HG02981 (cell line): ENCODE data around the gene MLH1.
A peak's percentile ranks its signal among the peaks of the same experiment; 100 is the strongest.
"Not testable (repeated sequence)": the region's sequence is repeated elsewhere in the genome, so short reads cannot be mapped to it uniquely, and the experiment has no call there.

Experiments used
- ATAC-seq: cut with Tn5 transposase; IDR thresholded peaks from one replicate; pipeline ENCODE4 v1.9.1; 2021; ENCODE audit warnings: mild to moderate bottlenecking, moderate library complexity; ENCODE audit not compliant: unreplicated experiment

Gene MLH1

DNA sequence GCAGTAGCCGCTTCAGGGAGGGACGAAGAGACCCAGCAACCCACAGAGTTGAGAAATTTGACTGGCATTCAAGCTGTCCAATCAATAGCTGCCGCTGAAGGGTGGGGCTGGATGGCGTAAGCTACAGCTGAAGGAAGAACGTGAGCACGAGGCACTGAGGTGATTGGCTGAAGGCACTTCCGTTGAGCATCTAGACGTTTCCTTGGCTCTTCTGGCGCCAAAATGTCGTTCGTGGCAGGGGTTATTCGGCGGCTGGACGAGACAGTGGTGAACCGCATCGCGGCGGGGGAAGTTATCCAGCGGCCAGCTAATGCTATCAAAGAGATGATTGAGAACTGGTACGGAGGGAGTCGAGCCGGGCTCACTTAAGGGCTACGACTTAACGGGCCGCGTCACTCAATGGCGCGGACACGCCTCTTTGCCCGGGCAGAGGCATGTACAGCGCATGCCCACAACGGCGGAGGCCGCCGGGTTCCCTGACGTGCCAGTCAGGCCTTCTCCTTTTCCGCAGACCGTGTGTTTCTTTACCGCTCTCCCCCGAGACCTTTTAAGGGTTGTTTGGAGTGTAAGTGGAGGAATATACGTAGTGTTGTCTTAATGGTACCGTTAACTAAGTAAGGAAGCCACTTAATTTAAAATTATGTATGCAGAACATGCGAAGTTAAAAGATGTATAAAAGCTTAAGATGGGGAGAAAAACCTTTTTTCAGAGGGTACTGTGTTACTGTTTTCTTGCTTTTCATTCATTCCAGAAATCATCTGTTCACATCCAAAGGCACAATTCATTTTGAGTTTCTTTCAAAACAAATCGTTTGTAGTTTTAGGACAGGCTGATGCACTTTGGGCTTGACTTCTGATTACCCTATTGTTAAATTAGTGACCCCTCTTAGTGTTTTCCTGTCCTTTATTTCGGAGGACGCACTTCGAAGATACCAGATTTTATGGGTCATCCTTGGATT is at the start of gene MLH1:
Gene MLH1, plus strand, starts transcription at position 193 of the 958 bp plus-strand sequence. Its CDS starts 30 bp downstream, at position 223.
- ATAC-seq, result peak; percentile 88

DNA sequence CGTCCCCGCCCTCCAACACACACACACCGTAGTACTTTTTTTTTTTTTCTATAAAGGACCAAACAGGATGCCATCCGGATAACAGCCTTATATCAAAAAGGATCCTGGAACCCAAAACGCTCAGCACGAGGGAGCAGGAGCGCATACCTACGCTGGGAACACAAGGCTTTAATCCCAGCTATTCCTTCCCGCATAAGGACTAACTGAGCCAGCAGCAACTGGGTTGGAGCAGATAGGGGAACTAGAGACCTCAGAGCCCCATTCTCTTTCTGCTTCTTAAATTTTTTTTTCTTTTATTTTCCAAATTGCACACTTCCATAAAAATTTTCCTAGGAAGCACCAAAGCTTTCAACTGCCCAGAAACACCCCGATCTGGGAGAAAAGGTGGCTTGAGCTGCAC is 49.7 kb upstream of the MLH1 start:
- no peak for ATAC-seq

DNA sequence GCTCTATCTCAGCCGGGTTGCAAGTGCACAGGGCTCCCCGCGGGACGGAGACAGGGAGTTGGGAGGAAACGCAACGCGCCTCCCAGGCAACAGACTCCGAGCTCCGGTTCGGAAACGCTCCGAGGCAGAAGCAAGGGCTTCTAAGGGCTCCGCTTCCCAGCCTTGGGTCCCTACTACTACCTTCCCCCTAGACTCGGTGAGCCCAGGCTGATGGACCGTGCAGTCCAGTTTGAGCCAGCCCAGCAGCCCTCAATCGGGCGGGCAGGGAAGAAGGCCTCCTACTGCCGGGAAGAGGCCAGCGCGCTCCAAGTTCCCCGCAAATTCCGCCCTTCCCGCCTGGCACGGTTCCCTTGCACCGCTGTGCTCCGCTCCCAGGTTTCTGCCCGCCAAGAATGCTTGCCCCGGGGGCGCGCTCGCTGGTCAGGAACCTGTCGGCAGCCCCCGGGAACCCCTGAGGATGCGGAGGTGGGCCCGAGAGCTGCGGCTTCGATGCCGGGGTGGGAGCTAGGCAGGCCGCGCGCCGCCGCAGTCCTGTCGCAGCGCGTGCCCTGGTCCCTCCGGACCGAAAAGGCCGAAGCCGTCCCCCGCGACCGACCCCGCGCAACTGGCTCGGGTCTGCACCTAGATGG is 49.2 kb upstream of the MLH1 start:
- peak; percentile 41 for ATAC-seq

DNA sequence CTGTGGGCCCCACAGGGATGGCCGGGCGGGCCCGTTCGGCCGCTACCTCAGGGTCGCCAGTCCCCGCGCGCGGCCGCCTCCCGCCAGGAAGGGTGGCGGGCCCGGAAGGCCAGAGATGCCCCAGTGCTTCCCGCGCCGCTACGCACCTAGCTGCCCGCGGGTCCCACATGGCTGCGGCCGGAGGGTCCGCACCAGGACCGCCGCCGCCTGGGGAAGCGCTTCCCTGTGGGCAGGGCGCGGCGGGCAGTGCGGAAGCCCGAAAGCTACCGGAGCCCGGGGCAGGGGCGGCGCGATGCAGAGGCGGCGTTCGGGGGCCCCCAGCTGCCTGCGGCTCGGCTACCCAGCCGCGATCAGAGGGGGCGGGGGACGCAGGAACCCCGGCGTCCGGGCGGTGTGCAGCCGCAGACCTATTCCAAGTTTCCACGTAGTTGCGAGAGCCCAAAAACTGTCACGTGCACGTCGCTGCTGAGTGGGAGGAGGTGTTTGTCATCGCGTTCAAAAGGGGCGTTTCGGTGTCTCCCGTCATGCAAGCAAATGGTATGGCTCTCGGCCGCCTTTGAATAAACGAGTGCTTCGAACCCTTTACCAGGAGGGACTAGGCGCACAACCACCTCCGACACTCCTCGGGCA is 48.6 kb upstream of the MLH1 start, which contains the start of gene TRANK1:
Gene TRANK1, minus strand, starts transcription at position 414 of the 630 bp plus-strand sequence. Its CDS starts 245 bp downstream, at position 169.
- ATAC-seq, result peak; percentile 47

DNA sequence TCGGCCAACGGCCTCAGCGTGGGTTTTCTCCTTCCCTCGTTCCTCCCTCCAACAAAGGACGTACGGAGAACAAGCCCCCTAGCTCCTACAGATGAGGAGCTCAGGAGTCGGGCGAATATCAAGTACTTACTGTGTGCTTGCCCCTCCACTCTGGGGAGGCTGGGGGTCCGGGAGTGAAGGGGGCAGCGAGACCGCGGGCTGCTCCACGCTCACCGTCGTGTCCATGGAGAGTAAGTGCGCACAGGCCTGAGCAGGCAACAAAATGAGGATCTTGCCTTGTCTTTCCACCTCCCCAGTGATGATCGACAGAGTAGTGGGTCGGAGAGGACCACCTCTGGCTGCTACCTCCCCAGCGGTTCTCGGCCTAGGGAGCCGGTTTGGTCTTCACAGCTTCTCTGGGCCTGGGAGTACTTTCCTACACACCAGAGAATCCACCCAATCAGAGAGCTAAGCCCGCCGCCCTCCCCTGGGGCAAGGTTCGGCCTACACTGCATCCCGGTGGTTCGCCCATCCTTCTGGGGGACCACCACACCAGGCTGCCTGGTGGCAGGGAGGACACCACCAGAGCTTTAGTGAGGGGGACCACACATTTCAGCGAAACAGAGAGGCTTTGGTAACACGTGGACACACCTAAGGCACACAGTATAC is 47.9 kb upstream of the MLH1 start:
- ATAC-seq, result no peak

DNA sequence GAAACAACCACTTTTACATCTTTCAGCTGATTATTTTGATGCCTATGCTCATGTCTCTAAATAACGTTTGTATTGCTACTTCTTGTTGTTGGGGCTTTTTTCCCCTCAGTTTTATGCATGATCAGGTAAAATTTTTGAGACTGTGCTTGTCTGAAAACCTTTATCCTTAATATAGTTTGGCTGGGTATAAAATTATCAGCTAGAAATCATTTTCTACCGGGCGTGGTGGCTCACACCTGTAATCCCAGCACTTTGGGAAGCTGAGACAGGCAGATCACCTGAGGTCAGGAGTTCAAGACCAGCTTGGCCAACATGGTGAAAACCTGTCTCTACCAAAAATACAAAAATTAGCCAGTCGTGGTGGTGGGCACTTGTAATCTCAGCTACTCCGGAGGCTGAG is 45.5 kb upstream of the MLH1 start:
- ATAC-seq, result not testable (repeated sequence)

DNA sequence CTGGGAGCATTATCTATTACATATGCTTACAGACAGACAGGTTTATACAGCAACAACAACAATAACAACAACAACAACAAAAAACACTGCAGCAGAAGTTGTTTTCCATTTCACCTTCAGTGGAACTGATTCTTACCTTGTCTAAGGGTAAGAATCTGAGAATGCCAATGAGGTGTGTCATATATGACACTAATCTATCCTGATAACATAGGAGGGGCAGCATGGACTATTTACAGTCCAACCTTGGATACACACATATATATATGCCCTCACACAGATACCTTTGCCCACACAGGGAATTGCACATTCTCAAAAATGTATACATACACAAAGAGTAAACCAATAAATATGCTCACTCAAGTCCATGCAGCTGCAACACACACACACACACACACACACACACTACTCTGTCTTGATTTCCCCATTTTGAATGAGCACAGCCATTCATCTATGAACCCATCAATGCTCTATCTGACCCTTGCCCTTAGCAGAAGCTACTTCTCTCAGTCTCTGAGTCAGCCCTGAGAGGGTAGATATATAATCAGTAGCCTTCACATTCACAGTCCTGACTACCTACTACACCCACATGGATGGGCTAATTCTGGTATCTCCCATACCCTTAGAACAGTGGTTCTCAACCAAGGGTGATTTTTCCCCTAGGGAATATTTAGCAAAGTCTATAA is 38.7 kb upstream of the MLH1 start:
- ATAC-seq, result no peak

DNA sequence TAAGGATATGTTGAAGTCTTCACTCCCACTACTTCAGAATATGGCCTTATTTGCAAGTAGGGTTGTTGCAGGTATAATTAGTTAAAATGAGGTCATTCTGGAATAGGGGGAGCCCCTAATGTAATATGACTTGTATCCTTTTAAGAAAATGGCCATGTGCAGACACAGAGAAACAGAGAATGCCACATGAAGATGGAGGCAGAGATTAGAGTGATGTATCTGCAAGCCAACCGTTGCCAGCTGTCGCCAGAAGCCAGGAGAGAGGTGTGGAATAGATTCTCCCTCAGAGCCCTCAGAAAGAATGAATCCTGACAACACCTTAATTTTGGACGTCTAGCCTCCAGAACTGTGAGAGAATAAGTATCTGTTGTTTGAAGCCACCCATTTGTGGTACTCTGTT is 37.2 kb upstream of the MLH1 start:
- no peak for ATAC-seq

DNA sequence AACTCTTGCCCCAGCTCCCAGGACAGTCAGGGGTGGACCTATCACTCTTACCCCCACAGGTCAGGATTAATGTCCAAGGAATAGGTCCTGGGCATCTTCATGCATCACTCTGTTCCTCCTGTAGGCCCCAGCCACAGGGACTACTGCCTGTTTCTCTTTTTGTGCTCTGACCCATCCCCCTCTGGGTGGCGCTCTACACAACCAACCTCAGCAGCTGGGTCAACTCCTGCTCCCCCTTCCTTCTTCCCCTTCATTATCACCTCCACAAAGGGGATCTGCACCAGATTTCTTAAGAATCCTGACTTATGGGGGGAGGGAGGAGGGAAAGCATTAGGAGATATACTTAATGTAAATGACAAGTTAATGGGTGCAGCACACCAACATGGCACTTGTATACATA is 36.3 kb upstream of the MLH1 start:
- no peak for ATAC-seq

DNA sequence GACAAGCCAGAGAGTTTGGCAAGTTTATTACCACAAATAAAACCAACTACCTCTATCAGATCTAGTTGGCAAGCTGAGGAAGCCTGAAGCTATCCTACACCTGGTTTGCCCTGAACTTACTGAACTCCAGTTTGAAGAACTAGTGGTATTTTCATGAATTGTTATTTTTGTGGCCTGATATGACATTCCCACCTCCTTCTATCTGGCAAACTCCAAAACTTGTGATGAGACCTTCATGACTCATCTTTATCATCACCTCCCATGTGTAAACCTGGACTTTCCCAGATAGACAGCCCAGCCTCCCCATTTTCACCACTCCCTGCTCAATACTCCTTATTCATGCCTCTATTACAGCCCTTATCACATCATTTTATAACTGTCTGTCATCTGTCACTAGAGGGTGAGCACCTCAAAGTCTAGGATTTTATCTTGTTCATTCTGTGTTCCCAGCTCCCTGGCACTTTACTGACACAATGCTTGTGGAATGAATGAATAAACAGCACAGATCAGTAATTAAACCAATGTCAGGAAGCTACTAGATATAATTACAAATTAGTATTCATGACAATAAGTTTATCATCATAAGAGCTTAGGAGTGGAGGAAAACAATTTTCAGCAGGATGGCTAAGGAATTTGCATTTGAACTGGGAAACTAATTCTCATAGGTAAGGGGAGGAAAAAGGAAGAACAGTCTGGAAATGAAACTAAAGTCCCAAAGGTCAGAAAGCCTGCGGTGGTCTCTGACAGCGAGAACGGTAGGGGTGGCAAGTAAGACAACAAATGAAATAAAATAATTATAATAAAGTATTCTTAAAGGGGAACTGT is 35.2 kb upstream of the MLH1 start:
- ATAC-seq, result no peak

DNA sequence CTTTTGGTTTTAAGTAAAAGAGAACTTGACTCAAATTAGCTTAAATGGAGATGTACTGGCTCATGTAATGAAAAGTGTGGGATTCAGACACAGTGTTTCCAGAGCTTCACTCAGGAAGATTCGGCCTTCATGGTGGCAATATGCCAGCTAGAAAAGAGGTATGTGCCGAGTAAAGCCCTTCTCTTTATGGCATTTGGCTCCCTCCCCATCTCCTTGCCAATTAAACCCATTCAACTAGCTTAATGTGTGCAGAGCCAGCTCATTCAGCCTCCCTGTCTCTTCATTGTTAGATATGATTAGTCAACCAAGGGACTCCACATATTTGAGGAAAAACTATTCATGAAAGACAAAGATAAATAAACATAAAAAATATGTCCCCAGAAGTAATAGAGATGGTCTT is 33.5 kb upstream of the MLH1 start:
- no peak for ATAC-seq

DNA sequence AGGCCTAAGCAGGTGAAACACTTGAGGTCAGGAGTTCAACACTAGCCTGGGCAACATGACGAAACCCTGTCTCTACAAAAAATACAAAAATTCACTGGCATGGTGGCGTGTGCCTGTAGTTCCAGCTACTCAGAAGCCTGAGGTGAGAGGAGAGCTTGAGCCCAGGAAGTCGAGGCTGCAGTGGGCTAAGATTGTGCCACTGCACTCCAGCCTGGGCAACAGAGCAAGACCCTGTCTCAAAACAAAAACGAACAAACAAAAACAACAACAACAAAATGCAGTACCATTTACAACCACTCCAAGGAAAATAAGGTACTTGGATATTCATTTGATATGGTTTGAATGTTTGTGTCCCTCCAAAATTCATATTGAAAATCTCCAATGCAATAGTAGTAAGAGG is 32.8 kb upstream of the MLH1 start:
- no peak for ATAC-seq

DNA sequence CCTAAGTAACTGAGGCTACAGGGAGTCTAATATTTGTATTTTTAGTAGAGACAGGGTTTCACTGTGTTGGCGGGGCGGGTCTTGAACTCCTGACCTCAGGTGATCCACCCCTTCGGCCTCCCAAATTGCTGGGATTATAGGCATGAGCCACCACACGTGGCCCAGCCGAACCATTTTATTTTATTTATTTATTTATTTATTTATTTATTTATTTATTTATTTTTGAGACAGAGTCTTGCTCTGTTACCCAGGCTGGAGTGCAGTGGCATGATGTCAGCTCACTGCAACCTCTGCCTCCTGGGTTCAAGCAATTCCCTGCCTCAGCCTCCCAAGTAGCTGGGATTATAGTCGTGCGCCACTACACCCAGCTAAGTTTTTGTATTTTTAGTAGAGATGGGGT is 30.3 kb upstream of the MLH1 start:
- ATAC-seq, result not testable (repeated sequence)

DNA sequence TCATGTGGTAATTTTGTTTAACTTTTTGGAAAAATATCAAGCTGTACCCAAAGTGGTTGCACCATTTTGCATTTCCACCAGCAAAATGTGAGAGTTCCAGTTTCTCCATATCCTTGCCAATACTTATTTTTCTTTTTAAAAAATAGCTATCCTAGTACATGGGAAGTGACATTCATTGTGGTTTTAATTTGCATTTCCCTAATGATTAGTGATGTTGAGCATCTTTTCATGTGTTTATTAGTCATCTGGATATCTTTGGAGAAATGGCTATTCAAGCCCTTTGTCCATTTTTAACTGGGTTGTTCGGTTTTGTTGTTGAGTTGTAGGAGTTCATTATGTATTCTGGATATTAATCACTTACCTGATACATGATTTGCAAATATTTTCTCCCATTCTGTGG is 29.0 kb upstream of the MLH1 start:
- ATAC-seq, result no peak

DNA sequence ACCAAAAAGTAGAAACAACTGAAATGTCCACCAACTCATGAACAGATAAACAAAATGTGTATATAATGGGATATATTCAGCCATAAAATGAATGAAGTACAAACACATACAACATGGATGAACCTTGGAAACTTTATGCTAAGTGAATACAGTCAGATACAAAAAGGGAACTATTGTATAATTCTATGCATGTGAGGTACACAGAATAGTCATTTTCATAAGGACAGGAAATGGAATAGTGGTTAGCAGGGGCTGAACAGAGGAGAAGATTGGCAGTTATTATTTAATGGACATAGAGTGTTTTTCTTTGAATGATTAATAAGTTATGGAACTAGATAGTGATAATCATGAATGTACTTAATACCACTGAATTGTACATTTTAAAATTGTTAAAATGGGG is 28.5 kb upstream of the MLH1 start:
- peak; percentile 65 for ATAC-seq

DNA sequence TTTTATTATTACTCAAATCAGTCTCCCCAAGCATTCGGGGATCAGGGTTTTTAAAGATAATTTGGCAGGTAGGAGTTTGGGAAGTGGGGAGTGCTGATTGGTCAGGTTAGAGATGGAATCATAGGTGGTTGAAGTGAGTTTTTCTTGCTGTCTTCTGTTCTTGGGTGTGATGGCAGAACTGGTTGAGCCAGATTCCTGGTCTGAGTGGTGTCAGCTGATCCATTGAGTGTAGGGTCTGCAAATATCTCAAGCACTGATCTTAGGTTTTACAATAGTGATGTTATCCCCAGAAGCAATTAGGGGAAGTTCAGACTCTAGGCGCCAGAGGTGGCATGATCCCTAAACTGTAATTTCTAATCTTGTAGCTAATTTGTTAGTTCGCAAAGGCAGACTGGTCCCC is 27.9 kb upstream of the MLH1 start:
- no peak for ATAC-seq

DNA sequence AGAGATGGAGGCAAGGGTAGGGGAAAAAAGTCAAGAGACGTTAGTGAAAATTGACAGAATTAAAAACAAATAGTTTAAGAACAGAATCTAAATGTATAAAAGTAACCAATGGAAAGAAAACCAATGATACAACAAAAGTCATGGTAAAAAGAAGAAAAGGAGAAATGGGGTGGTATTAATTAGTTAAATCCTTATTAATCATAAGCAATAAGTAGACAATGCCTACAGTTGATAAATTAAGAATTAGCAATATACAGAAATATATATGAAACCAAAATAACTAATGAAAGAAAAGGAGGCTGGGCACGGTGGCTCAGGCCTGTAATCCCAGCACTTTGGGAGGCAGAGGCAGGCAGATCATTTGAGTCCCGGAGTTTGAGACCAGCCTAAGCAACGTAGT is 24.2 kb upstream of the MLH1 start:
- no peak for ATAC-seq

DNA sequence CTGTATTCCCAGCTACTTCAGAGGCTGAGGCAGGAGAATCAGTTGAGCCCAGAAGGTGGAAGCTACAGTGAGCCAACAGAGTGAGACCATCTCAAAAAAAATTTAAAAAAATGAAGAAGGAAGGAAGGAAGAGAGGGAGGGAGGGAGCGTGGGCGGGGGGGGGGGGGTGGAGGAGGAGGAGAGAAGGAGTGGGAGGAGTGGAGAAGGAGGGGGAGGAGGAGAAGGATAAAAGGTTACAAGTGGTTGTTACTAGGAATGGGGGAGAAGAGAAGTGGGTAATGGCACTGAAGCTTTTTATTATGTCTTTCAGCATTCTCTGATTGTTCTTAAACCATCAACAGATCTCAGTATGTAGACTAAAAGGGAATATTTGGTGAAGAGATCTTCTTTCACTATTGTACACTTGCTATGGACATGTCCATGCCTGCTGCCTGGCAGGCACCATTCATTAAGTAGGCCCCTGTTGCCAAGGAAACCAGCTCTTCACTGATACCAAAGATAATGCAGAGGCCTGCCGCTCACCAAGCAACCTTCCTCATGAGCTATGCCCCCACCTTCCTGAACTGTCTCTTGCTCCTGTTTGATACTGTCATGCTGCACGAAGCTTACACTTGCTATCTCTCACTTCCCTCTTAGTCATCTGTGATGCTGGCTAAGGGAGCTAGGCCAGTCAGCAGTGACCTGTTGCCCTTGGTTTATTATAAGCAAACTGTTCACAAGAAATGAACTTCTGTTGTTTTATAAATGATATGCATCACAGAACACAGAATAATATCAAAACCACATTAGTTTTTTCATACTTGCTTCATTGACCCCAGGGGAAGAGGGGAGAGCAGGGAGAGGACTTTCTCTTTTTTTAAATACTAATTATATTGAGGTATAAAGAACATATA is 23.5 kb upstream of the MLH1 start:
- ATAC-seq, result peak; percentile 100

DNA sequence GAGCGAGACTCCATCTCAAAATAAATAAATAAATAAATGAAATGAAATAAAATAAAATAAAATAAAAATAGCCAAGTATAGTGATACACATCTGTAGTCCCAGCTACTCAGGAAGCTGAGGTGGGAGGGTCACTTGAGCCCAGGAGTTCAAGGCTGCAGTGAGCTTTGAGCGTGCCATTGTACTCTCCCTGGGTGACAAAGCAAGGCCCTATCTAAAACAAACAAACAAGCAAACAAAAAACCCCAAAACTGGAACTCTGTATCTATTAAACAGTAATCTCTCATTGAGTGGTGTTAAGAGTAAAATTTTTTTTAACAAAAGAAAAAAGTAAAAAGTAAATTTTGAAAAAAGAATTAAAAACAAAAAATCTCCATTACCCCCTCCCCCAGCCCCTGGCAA is 21.2 kb upstream of the MLH1 start:
- ATAC-seq, result no peak
